HG02885 (cell line): ENCODE data around the gene CROCC2.

Source experiments
- ATAC-seq: cut with Tn5 transposase; IDR thresholded peaks from one replicate; pipeline ENCODE4 v1.9.1; 2021; ENCODE audit warnings: mild to moderate bottlenecking; ENCODE audit not compliant: unreplicated experiment, poor library complexity

CROCC2 gene

GRCh38 chr2:241007880-241008710 lies 102.0 kb downstream of the CROCC2 start:
- ATAC-seq = no peak

DNA sequence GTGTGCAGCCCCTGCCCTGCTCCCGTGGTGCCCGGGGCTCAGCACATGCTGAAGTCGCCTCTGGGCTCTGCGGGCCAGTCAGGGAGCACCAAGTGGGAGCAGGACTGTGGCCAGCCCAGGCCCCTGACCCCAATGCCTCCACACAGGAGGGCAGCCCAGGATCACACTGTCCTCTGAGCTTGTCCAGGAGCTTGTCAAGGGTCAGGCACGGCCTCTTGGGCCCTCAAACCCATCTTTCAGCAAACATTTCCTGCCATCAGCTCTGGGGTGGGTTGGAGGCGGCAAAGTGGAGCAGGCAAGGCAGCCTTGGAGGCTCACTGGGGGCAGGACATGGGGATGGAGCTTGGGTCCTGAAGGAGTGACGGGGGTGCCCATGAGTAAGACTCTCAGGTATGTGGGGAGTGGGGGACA lies 102.6 kb downstream of the CROCC2 start:
- ATAC-seq = no peak

- ATAC-seq = no peak
These were observed 103.1 kb downstream of the CROCC2 start for GRCh38 chr2:241009191-241009590.

DNA sequence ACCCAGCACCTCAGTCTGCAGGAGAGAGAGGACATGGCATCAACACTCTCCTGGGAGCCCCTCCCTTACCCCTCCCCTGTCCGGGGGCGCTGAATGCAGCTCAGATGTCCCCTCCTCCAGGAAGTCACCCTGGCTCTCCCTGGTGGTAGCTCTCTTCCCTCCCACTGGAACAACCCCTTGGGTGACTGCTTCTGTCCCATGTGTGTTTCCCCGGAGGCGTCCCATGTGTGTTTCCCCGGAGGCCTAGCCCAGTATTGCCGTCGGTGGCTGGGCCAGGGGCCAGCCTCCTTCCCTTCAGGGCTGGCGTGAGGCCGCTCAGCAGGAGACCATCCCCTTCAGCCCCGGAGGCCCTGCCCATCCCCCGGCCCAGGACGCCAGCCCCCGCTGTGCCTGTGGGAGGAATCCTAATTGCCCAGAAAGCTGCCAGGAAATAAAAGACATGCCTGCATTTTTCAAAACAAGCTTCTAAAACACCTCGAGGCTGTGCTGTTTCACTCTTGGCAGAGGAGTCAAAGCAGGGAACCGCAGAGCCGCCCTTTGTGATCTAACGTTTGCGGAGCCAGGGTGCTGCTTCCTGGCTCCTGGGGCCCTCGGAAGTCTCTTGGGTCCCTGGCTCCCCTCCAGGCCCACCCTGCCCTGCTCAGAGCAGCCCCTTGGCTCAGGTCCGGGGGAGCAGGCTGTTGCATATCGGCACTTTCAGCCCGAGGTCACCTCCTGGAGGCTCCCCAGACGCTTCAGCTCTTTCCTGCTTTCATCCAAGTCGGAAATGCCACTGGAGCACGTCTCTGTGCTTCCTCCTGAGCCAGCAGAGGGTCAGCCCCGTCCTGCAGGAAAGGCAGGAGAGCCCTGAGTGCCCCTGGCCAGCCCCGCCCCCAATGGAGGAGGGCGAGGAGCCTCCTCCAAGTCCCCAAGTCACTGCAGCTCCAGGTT lies 103.7 kb downstream of the CROCC2 start:
- ATAC-seq = no peak

DNA sequence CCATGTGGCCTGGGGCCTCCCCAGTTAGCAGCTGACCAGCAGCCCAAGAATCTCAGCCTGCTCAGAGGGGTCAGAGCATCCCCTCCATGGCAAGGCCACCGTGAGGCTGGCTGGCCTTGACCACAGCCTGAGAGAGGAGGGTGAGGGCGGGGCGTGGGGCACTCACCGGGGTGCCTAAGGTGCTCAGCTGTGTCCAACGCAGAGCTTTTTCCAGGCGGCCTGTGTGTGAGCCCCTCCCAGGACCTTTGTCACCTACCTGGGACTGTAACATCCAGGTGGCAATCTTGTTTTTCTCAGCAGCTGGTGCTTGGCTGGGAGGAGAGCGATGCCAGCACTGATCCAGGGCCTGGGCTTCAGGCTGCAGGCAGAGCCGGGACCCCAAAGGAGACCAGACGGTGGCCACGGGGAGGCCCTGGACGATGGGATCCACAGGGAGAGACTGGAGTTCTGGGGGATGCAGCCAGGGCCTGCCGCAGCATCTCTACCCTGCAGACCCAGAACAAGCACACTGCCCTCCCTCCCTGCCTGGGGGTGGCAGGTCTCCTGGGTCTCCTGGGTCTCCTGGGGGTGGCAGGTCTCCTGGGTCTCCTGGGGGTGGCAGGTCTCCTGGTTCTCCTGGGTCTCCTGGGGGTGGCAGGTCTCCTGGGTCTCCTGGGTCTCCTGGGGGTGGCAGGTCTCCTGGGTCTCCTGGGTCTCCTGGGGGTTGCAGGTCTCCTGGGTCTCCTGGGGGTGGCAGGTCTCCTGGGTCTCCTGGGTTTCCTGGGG lies 104.6 kb downstream of the CROCC2 start:
- no peak for ATAC-seq

DNA sequence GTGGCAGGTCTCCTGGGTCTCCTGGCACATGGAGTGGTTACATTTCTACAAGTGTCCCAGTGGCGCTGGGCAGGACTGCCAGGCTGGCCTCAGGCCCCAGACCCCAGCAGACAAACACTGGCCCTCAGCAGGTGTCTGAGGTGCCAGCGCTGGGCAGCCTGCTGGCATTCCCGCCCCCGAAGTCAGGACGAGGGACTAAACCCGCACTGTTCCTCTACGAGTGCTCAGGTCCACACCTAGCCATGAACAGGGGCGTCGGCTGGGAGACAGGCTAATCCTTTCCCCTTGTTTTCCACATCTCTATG lies 105.1 kb downstream of the CROCC2 start:
- no peak for ATAC-seq

DNA sequence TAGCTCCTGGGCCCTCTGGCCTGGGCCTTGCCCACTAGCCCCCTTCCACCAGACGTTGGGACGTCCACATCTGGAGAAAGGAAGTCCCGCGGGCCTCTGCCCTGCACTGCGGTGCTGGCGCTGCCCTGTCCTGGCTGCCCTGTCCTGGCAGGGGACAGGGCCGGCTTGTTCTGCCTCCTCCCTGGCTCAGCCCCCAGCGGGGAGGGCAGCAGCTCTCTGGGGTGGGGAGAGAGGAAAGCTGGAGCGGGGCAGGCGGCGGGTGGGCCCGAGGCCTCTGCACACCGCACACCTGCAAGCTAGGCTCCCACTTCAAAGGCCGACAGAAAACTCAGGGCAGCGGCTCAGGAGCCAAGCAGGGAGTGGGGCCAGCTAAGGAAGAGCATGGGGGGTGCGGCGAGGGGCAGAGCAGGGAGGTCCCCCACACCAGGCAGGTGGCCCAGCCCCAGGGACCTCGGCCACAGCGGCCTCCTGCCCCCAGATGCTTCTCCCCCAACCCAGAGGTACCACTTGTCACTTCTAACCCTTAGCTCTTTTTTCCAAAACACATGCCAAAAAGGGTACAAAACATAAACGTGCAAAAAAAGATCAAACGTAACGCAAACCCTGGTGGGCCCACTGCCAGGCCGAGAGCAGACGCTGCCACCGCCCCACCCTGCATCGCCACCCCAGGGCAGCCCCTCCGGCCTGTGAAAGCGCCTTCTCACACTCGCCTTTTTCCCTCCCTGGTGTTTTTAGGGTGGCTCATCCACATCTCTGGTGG lies 105.8 kb downstream of the CROCC2 start:
- ATAC-seq = no peak

GRCh38 chr2:241014224-241014623 lies 108.1 kb downstream of the CROCC2 start:
- no peak for ATAC-seq

DNA sequence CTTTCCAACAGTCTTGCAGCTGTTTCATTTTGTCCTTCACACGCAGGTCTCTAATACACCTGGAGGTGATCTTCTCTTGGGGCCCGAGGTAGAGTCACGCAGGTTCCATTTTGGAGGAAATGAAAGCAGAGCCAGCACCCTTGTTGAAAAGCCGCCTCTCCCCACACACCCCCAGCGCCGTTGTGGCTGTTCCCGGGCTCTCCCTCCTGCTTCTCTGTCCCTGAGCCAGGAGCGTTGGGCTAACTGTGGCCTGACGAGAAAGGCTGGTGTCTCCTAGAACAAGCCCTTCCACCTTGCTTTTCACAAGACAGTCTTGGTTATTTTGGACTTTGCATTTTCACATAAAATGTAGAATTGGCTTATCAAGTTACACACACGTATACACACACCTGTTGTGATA lies 108.6 kb downstream of the CROCC2 start:
- ATAC-seq = no peak

- ATAC-seq = no peak
These were observed 109.3 kb downstream of the CROCC2 start for GRCh38 chr2:241015439-241015838.

DNA sequence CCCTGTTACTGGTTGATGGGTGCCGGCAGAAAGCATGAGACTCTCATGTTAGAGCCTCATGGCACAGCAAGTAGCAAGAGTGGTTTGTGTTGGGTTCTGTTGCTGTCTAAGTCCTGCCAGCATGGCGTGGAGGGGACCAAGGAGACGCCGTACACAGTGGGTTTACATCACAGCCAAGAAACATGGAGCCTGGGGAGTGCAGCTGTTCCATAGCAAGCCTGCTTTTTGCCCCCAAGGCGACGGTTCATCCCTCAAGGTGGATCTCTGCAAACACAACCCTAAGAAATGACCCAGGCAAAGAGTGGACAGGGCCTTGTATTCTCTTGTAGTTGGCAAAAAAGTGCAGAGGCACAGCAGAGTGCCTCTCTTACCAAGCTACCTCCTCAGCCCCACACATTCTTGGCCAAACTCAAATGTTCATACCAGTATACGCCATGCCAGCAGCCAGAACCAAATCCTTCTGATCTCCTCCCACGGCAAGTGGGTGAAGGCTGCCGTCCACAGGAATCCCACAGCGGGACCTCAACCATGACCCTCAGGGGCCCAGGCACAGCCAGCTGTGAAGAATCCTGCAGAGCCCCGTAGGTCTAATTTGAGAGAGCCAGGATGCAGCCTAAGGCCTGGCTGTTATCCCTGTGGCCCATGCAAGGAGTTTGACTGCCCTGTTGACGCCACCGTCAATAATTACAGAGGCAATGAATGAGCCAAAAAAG lies 111.2 kb downstream of the CROCC2 start:
- no peak for ATAC-seq

GRCh38 chr2:241018051-241018891 lies 112.1 kb downstream of the CROCC2 start:
- ATAC-seq = no peak

GRCh38 chr2:241019441-241020139 lies 113.5 kb downstream of the CROCC2 start:
- ATAC-seq = no peak

GRCh38 chr2:241020201-241020600 lies 114.1 kb downstream of the CROCC2 start:
- no peak for ATAC-seq

- ATAC-seq = no peak
These were observed 114.6 kb downstream of the CROCC2 start for GRCh38 chr2:241020629-241021190.

GRCh38 chr2:241025639-241026038 lies 119.5 kb downstream of the CROCC2 start:
- no peak for ATAC-seq

- no peak for ATAC-seq
These were observed 123.6 kb downstream of the CROCC2 start for GRCh38 chr2:241029599-241030332.
